Stimulated activated CD4-positive, alpha-beta T cell treated with anti-CD3 and anti-CD28 coated beads, Interleukin-1b, Interleukin-23, amount 100 ng/mL, for 24 hours (primary cell): ENCODE data around the gene CARMIL3.

Source experiments
- DNase-seq, 4 experiments: peaks; one replicate each; pipeline ENCODE4 v3.0.0-alpha.2; 2020; ENCODE audit warnings: low read depth in 4 of 4, low spot score in 1 of 4

The CARMIL3 gene

GRCh38 chr14:24075485-24076301 is 23.9 kb downstream of the CARMIL3 start:
- no peak for DNase-seq

- DNase-seq: no peak
Measured at GRCh38 chr14:24076302-24076601, 24.4 kb downstream of the CARMIL3 start.

- no peak for DNase-seq
Measured at GRCh38 chr14:24077086-24077485, 25.3 kb downstream of the CARMIL3 start.

GRCh38 chr14:24078146-24078545 is 26.3 kb downstream of the CARMIL3 start:
- DNase-seq: no peak

- DNase-seq: no peak
Measured at GRCh38 chr14:24079491-24080141, 27.8 kb downstream of the CARMIL3 start.

GRCh38 chr14:24080142-24080530 is 28.3 kb downstream of the CARMIL3 start:
- no peak for DNase-seq

- peak; percentile 32 to 72 (median 52) for DNase-seq
Measured at GRCh38 chr14:24080888-24081738, 29.3 kb downstream of the CARMIL3 start.

GRCh38 chr14:24081739-24082211 is 30.0 kb downstream of the CARMIL3 start:
- no peak for DNase-seq

GRCh38 chr14:24082411-24083080 is 30.7 kb downstream of the CARMIL3 start:
- no peak for DNase-seq

GRCh38 chr14:24083462-24083861 is 31.7 kb downstream of the CARMIL3 start:
- DNase-seq: no peak

- no peak for DNase-seq
Measured at GRCh38 chr14:24084440-24084839, 32.6 kb downstream of the CARMIL3 start.

GRCh38 chr14:24085215-24085614 is 33.4 kb downstream of the CARMIL3 start:
- DNase-seq: no peak

- no peak for DNase-seq
Measured at GRCh38 chr14:24086193-24086955, 34.6 kb downstream of the CARMIL3 start.

- DNase-seq: no peak
Measured at GRCh38 chr14:24087004-24087403, 35.2 kb downstream of the CARMIL3 start.

GRCh38 chr14:24088095-24088494 is 36.3 kb downstream of the CARMIL3 start:
- DNase-seq: no peak

GRCh38 chr14:24089890-24090289 is 38.1 kb downstream of the CARMIL3 start:
- no peak for DNase-seq

- DNase-seq: no peak
Measured at GRCh38 chr14:24092110-24092504, 40.3 kb downstream of the CARMIL3 start.

- no peak for DNase-seq
Measured at GRCh38 chr14:24092505-24093206, 40.8 kb downstream of the CARMIL3 start.

GRCh38 chr14:24093207-24093900 is 41.5 kb downstream of the CARMIL3 start:
- no peak for DNase-seq
